Activated naive CD4-positive, alpha-beta T cell treated with anti-CD3 and anti-CD28 coated beads, Interleukin-2, amount 10 ng/mL, durations not matched to agents 7 days and 5 days (primary cell): ENCODE data around the gene ACTL9.

ENCODE experiments used
- CTCF ChIA-PET: fragments of 350-600 bp; sonication (Branson Sonifier 250); formaldehyde crosslinking; loops from one replicate; lab custom pipeline; 2021; ENCODE audit warnings: antibody characterized with exemption; lab: Charles Lee
- DNase-seq: peaks from one replicate; pipeline ENCODE4 v3.0.0-alpha.2; 2020
- H3K27ac Mint-ChIP-seq: one replicate; pipeline ENCODE4 v1.8.0; 2021; ENCODE audit warnings: mild to moderate bottlenecking, moderate library complexity, mixed read lengths
- H3K27me3 Mint-ChIP-seq: one replicate; pipeline ENCODE4 v1.8.0; 2021; ENCODE audit warnings: mild to moderate bottlenecking, mixed read lengths
- H3K36me3 Mint-ChIP-seq: one replicate; pipeline ENCODE4 v1.8.0; 2021; ENCODE audit warnings: mixed read lengths
- H3K4me1 Mint-ChIP-seq: one replicate; pipeline ENCODE4 v1.8.0; 2021; ENCODE audit warnings: mixed read lengths
- H3K4me3 Mint-ChIP-seq: one replicate; pipeline ENCODE4 v1.8.0; 2021; ENCODE audit warnings: mild to moderate bottlenecking, moderate library complexity, mixed read lengths
- H3K9me3 Mint-ChIP-seq: one replicate; pipeline ENCODE4 v1.8.0; 2021; ENCODE audit warnings: mixed read lengths

The ACTL9 gene

GRCh38 chr19:8699908-8700307 is 1.3 kb upstream of the ACTL9 start:
- peaks cover 79% of the 10 kb centered on the region for H3K4me1 Mint-ChIP-seq
- H3K4me3 Mint-ChIP-seq = no peak overlapping the region
- H3K9me3 Mint-ChIP-seq = peaks cover 4% of the 10 kb centered on the region
- no peak for DNase-seq
- CTCF ChIA-PET = interaction anchor here (1.0 kb wide), 1 partner anchor 22 kb away, joined by 3 read pairs; the partner anchor contains the start of gene OR2Z1
- H3K27me3 Mint-ChIP-seq = peaks cover 38% of the 10 kb centered on the region
- peak overlapping the region; percentile 73 for H3K27ac Mint-ChIP-seq
- H3K36me3 Mint-ChIP-seq = peaks cover 5% of the 10 kb centered on the region

- H3K27ac Mint-ChIP-seq = no peak overlapping the region
- peaks cover 3% of the 10 kb centered on the region for H3K36me3 Mint-ChIP-seq
- H3K4me3 Mint-ChIP-seq = no peak overlapping the region
- peaks cover 58% of the 10 kb centered on the region for H3K27me3 Mint-ChIP-seq
- H3K4me1 Mint-ChIP-seq = peaks cover 73% of the 10 kb centered on the region
- CTCF ChIA-PET = no interaction called here
- peaks cover 2% of the 10 kb centered on the region for H3K9me3 Mint-ChIP-seq
- peak; percentile 32 for DNase-seq
These were observed 743 bp downstream of the ACTL9 start for GRCh38 chr19:8697671-8698432.

DNA sequence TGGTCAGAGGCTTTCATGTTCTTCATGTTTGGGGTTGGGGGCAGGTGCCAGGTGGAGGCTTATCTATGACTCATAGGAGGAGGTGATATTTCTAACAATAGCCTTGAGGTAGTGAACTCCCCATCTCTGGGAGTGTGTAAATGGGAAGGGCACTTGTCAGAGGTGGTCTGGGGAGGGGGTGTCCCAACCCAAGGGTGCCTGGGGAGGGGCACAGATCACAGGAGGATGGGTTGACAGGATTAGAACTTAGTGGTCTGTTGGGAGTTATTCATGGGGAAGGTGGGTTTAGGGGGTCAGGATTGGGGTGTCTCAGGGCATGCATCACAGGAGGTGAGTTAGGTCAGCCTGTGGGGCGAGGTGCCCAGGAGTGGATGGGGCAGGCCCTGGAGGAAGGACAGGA is 1.6 kb downstream of the ACTL9 start:
- no peak overlapping the region for H3K27ac Mint-ChIP-seq
- peaks cover 66% of the 10 kb centered on the region for H3K4me1 Mint-ChIP-seq
- no peak for DNase-seq
- peaks cover 67% of the 10 kb centered on the region for H3K27me3 Mint-ChIP-seq
- no peak overlapping the region for H3K4me3 Mint-ChIP-seq
- CTCF ChIA-PET = no interaction called here
- H3K36me3 Mint-ChIP-seq = peaks cover 3% of the 10 kb centered on the region
- H3K9me3 Mint-ChIP-seq = peaks cover 2% of the 10 kb centered on the region

DNA sequence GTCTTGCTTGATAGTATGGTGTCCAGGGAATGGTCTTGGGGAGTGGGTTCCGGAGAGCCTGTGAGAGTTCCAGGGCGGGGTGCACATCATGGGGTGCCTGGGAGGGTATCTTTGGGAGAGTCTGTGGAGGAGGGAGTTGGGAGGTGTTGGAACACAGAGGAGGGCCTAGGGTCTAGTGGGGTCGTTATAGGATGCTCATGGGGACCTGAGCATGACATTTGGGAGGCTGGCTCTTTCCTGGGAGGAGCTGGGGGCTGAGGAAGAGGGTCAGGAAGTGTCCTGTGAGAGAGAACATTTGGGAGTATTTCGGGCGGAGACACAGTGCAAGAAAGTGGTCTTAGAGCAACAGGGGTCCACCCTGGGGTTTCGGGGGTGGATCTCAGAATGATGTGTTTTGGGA is 2.7 kb downstream of the ACTL9 start:
- Mint-ChIP-seq H3K27ac (no peak overlapping the region), H3K27me3 (peaks cover 78% of the 10 kb centered on the region), H3K4me3 (no peak overlapping the region), H3K36me3 (peaks cover 3% of the 10 kb centered on the region), H3K9me3 (peaks cover 2% of the 10 kb centered on the region), H3K4me1 (peaks cover 58% of the 10 kb centered on the region)
- DNase-seq = no peak
- CTCF ChIA-PET = interaction anchor here (1.4 to 5.4 kb wide), 2 partner anchors 38 to 40 kb away, joined by 3 to 98 read pairs; no protein-coding TSS in a partner anchor

- Mint-ChIP-seq H3K36me3 (peaks cover 3% of the 10 kb centered on the region), H3K27ac (no peak overlapping the region), H3K4me1 (peaks cover 55% of the 10 kb centered on the region), H3K27me3 (peaks cover 80% of the 10 kb centered on the region), H3K4me3 (no peak overlapping the region), H3K9me3 (peaks cover 2% of the 10 kb centered on the region)
- CTCF ChIA-PET = interaction anchor here (1.4 to 5.4 kb wide), 2 partner anchors 38 to 39 kb away, joined by 3 to 98 read pairs; no protein-coding TSS in a partner anchor
- DNase-seq = no peak
These were observed 3.1 kb downstream of the ACTL9 start for GRCh38 chr19:8695501-8695900.

- Mint-ChIP-seq H3K4me1 (peaks cover 27% of the 10 kb centered on the region), H3K9me3 (no peaks in the 10 kb centered on the region)
These were observed 7.6 kb downstream of the ACTL9 start for GRCh38 chr19:8690753-8691539.

GRCh38 chr19:8688930-8689329 is 9.7 kb downstream of the ACTL9 start:
- CTCF ChIA-PET = no interaction called here
- no peaks in the 10 kb centered on the region for H3K9me3 Mint-ChIP-seq
- peaks cover 11% of the 10 kb centered on the region for H3K4me1 Mint-ChIP-seq
- H3K27ac Mint-ChIP-seq = no peak overlapping the region
- peaks cover 54% of the 10 kb centered on the region for H3K27me3 Mint-ChIP-seq
- H3K4me3 Mint-ChIP-seq = no peak overlapping the region
- no peaks in the 10 kb centered on the region for H3K36me3 Mint-ChIP-seq
- no peak for DNase-seq

More at GRCh38 chr19:8690753-8691539, 7.6 kb downstream of the ACTL9 start:
- CTCF ChIA-PET = interaction anchor here (0.7 to 5.4 kb wide), 2 partner anchors 35 to 687 kb away, joined by 3 to 98 read pairs; no protein-coding TSS in a partner anchor
- no peak overlapping the region for H3K27ac Mint-ChIP-seq
- H3K27me3 Mint-ChIP-seq = peaks cover 64% of the 10 kb centered on the region
- no peaks in the 10 kb centered on the region for H3K36me3 Mint-ChIP-seq
- H3K4me3 Mint-ChIP-seq = no peak overlapping the region
- DNase-seq = no peak

DNA sequence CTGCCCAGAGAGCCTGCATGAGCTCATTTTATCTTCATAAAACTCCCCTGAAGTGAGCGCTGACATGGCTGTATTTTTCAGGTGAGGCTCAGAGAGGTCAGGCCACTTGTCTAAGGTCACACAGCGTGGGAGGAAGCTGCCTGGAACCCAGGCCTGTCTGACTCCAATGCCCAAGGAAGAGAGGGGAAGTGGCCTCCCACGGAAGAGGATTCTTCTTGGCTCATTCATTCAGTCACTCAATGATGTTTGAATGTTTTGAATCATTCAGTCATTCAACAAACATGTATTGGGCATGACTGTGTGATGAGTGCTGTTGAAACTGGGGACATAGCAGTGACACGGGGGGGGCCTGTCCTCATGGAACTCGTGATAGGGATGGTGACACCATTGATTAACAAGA is 12.0 kb downstream of the ACTL9 start:
- H3K4me1 Mint-ChIP-seq = peaks cover 17% of the 10 kb centered on the region
- H3K9me3 Mint-ChIP-seq = peaks cover 2% of the 10 kb centered on the region
- no peak for DNase-seq
- no peak overlapping the region for H3K4me3 Mint-ChIP-seq
- peaks cover 42% of the 10 kb centered on the region for H3K27me3 Mint-ChIP-seq
- CTCF ChIA-PET = interaction anchor here (2.0 kb wide), 1 partner anchor 31 kb away, joined by 6 read pairs; no protein-coding TSS in a partner anchor
- no peak overlapping the region for H3K27ac Mint-ChIP-seq
- no peaks in the 10 kb centered on the region for H3K36me3 Mint-ChIP-seq

- Mint-ChIP-seq H3K27ac (no peak overlapping the region), H3K9me3 (peaks cover 2% of the 10 kb centered on the region), H3K4me3 (no peak overlapping the region), H3K27me3 (peaks cover 34% of the 10 kb centered on the region), H3K36me3 (no peaks in the 10 kb centered on the region), H3K4me1 (peaks cover 27% of the 10 kb centered on the region)
- DNase-seq = no peak
- CTCF ChIA-PET = interaction anchor here (0.6 to 2.3 kb wide), 3 partner anchors 9 to 43 kb away, joined by 3 to 7 read pairs (median 6); no protein-coding TSS in a partner anchor
These were observed 14.3 kb downstream of the ACTL9 start for GRCh38 chr19:8684001-8684902.

DNA sequence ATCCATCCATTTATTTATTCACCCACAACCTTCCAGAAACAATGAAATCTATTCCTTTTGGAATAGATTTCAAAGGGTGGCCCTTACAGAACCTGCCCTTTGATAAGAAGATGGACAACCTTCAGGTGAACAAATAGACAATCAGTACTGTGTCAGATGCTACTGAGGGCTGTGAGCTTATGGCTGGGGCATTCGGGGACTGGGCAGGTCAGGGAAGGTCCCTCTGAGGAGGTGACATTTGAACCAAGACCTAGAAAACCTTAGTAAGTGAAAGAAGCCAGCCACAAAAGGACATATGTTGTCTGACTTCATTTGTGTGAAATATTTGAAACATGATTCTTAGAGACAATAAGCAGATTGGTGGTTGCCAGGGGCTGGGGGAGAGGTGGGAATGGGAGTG is 15.7 kb downstream of the ACTL9 start:
- peaks cover 27% of the 10 kb centered on the region for H3K4me1 Mint-ChIP-seq
- H3K27me3 Mint-ChIP-seq = peaks cover 36% of the 10 kb centered on the region
- peaks cover 8% of the 10 kb centered on the region for H3K9me3 Mint-ChIP-seq
- H3K4me3 Mint-ChIP-seq = no peak overlapping the region
- CTCF ChIA-PET = no interaction called here
- no peaks in the 10 kb centered on the region for H3K36me3 Mint-ChIP-seq
- DNase-seq = no peak
- H3K27ac Mint-ChIP-seq = no peak overlapping the region

DNA sequence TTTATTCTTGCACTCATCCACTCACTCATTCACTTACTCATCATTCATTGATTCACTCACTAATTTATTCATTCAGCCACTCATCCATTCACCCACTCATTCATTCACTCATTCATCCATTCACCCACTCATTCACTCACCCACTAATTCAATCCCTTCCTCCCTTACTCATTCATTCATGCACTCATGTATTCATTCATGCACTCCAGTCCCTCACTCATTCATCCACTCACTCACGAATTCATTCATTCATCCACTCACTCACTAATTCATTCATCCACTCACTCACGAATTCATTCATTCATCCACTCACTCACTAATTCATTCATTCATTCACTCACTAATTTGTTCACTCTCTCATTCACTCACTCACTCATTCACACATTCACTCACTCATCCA is 16.1 kb downstream of the ACTL9 start:
- Mint-ChIP-seq H3K4me1 (peaks cover 27% of the 10 kb centered on the region), H3K27ac (no peak overlapping the region), H3K9me3 (peaks cover 10% of the 10 kb centered on the region), H3K36me3 (no peaks in the 10 kb centered on the region), H3K4me3 (no peak overlapping the region), H3K27me3 (peaks cover 36% of the 10 kb centered on the region)
- no peak for DNase-seq
- CTCF ChIA-PET = interaction anchor here (1.4 kb wide), 1 partner anchor 12 kb away, joined by 3 read pairs; no protein-coding TSS in a partner anchor

- no peaks in the 10 kb centered on the region for H3K36me3 Mint-ChIP-seq
- H3K27me3 Mint-ChIP-seq = peaks cover 42% of the 10 kb centered on the region
- CTCF ChIA-PET = interaction anchor here (1.4 kb wide), 1 partner anchor 13 kb away, joined by 3 read pairs; no protein-coding TSS in a partner anchor
- peaks cover 10% of the 10 kb centered on the region for H3K9me3 Mint-ChIP-seq
- no peak for DNase-seq
- peaks cover 27% of the 10 kb centered on the region for H3K4me1 Mint-ChIP-seq
- H3K27ac Mint-ChIP-seq = peak overlapping the region; percentile 24
- no peak overlapping the region for H3K4me3 Mint-ChIP-seq
These were observed 17.1 kb downstream of the ACTL9 start for GRCh38 chr19:8681345-8682029.
